H1 (cell line): ENCODE data around the gene SUPT20HL1. TPM values are rescaled to one million over a fixed set of nuclear protein-coding genes. Genes with fewer than 3 reads are reported as not detected.
"Not testable (repeated sequence)": the region's sequence is repeated elsewhere in the genome, so short reads cannot be mapped to it uniquely, and the experiment has no call there.

Experiments used
- CTCF ChIA-PET: fragments of 300-600 bp; sonication (Branson Sonifier 250); formaldehyde crosslinking; loops from one replicate; lab custom pipeline; 2021; ENCODE audit not compliant: partially characterized antibody; lab: Charles Lee
- POLR2A ChIA-PET: fragments of 300-600 bp; sonication (Branson Sonifier 250); formaldehyde crosslinking; loops from one replicate; lab custom pipeline; 2021; ENCODE audit warnings: inconsistent platforms; ENCODE audit not compliant: partially characterized antibody; lab: Charles Lee
- DNase-seq, 2 experiments: peaks; one replicate each; pipeline versions ENCODE4 v3.0.0 to v3.0.0-alpha.2; 2010 to 2022; ENCODE audit warnings: low spot score in 2 of 2, low read depth in 1 of 2, mixed read lengths in 1 of 2
- FAIRE-seq: peaks from 2 replicates; lab custom pipeline; 2011; peaks lifted over from hg19 to GRCh38; lab: Jason Lieb, UNC
- H2AFZ ChIP-seq: 2 replicates; pipeline ENCODE4 v1.8.1; 2012; ENCODE audit warnings: low read length, inconsistent platforms
- H2AK5ac ChIP-seq: 2 replicates; pipeline ENCODE4 v1.6.1; 2013; ENCODE audit warnings: low read depth, low read length
- H2BK120ac ChIP-seq: replicated peaks from 2 replicates; pipeline ENCODE3; 2013; ENCODE audit warnings: low read depth, low read length, inconsistent platforms
- H2BK12ac ChIP-seq: 2 replicates; pipeline ENCODE4 v1.6.1; 2013; ENCODE audit warnings: low read depth, low read length
- H2BK15ac ChIP-seq: 2 replicates; pipeline ENCODE4 v1.6.1; 2013; ENCODE audit warnings: low read length
- H2BK20ac ChIP-seq: 2 replicates; pipeline ENCODE4 v1.6.1; 2013; ENCODE audit warnings: low read length
- H2BK5ac ChIP-seq: 2 replicates; pipeline ENCODE4 v1.6.1; 2013; ENCODE audit warnings: low read depth, low read length
- H3K14ac ChIP-seq: 2 replicates; pipeline ENCODE4 v1.6.1; 2013; ENCODE audit warnings: inconsistent platforms; ENCODE audit not compliant: insufficient read length
- H3K18ac ChIP-seq: 2 replicates; pipeline ENCODE4 v1.6.1; 2013; ENCODE audit warnings: low read length; ENCODE audit errors: extremely low read depth
- H3K23ac ChIP-seq: 2 replicates; pipeline ENCODE4 v1.6.1; 2013; ENCODE audit warnings: inconsistent platforms; ENCODE audit not compliant: insufficient read length
- H3K23me2 ChIP-seq: 2 replicates; pipeline ENCODE4 v1.6.1; 2013; ENCODE audit warnings: low read depth, low read length
- H3K27ac ChIP-seq: 2 replicates; pipeline ENCODE4 v1.6.1; 2011; ENCODE audit warnings: low read depth, low read length, inconsistent platforms
- H3K27me3 ChIP-seq, 4 experiments: replicated peaks in 1 of 4; 1 replicate in 1 of 4; 2 replicates in 3 of 4; pipeline versions ENCODE4 v1.6.1 to v1.8.1; 2011 to 2013; ENCODE audit warnings: low read length in 3 of 4, mild to moderate bottlenecking in 3 of 4, inconsistent platforms in 2 of 4, mixed read lengths in 2 of 4, moderate library complexity in 1 of 4; ENCODE audit not compliant: control insufficient read depth in 3 of 4, insufficient read depth in 3 of 4; ENCODE audit errors: extremely low read depth in 1 of 4
- H3K36me3 ChIP-seq, 4 experiments: 2 replicates each; pipeline versions ENCODE4 v1.6.1 to v1.8.1; 2011 to 2013; ENCODE audit warnings: mild to moderate bottlenecking in 4 of 4, low read length in 3 of 4, moderate library complexity in 2 of 4, control low read depth in 1 of 4, inconsistent platforms in 1 of 4; ENCODE audit not compliant: insufficient read depth in 4 of 4, control insufficient read depth in 2 of 4
- H3K4ac ChIP-seq: replicated peaks from 2 replicates; pipeline ENCODE3; 2013; ENCODE audit warnings: low read length, low read depth, mixed read lengths, inconsistent platforms; ENCODE audit not compliant: insufficient read length
- H3K4me1 ChIP-seq, 4 experiments: replicated peaks in 1 of 4; 1 replicate in 1 of 4; 2 replicates in 3 of 4; pipeline versions ENCODE4 v1.6.1 to v1.8.1; 2011 to 2013; ENCODE audit warnings: low read length in 3 of 4, inconsistent platforms in 2 of 4, mixed read lengths in 1 of 4; ENCODE audit not compliant: insufficient read depth in 4 of 4, control insufficient read depth in 3 of 4
- H3K4me2 ChIP-seq, 2 experiments: 2 replicates each; pipeline versions ENCODE4 v1.6.1 to v1.8.1; 2011 to 2013; ENCODE audit warnings: low read depth in 2 of 2, low read length in 2 of 2, control low read depth in 1 of 2, inconsistent platforms in 1 of 2, mild to moderate bottlenecking in 1 of 2; ENCODE audit not compliant: insufficient read depth in 1 of 2
- H3K4me3 ChIP-seq, 4 experiments: fragments of 200-600, 300-600 bp in 1 of 4; sonication (generic), shearing (Covaris generic), sonication (Bioruptor Twin) in 1 of 4; 2 replicates each; pipeline versions ENCODE4 v1.5.1 to v1.8.1; 2011 to 2016; ENCODE audit warnings: low read length in 4 of 4, low read depth in 3 of 4, control low read depth in 2 of 4, inconsistent platforms in 2 of 4, mild to moderate bottlenecking in 2 of 4, mixed read lengths in 1 of 4, moderate library complexity in 1 of 4; ENCODE audit not compliant: insufficient read depth in 2 of 4; ENCODE audit errors: extremely low read depth in 1 of 4
- H3K56ac ChIP-seq: replicated peaks from 2 replicates; pipeline ENCODE3; 2013; ENCODE audit warnings: low read depth, mild to moderate bottlenecking, mixed read lengths, low read length, inconsistent platforms; ENCODE audit not compliant: insufficient read length
- H3K79me1 ChIP-seq: 2 replicates; pipeline ENCODE4 v1.6.1; 2013; ENCODE audit warnings: low read depth, low read length, control low read depth
- H3K79me2 ChIP-seq, 2 experiments: 2 replicates each; pipeline versions ENCODE4 v1.6.1 to v1.8.1; 2012 to 2013; ENCODE audit warnings: low read length in 2 of 2, mild to moderate bottlenecking in 2 of 2, inconsistent platforms in 1 of 2; ENCODE audit not compliant: insufficient read depth in 2 of 2, control insufficient read depth in 1 of 2
- H3K9ac ChIP-seq, 4 experiments: replicated peaks in 1 of 4; 1 replicate in 1 of 4; 2 replicates in 3 of 4; pipeline versions ENCODE4 v1.6.1 to v1.8.1; 2011 to 2013; ENCODE audit warnings: low read depth in 3 of 4, low read length in 3 of 4, control low read depth in 2 of 4, mild to moderate bottlenecking in 2 of 4, moderate library complexity in 2 of 4, inconsistent platforms in 1 of 4; ENCODE audit errors: extremely low read depth in 1 of 4
- H3K9me3 ChIP-seq, 2 experiments: 2 replicates each; pipeline versions ENCODE4 v1.6.1 to v1.8.1; 2012 to 2013; ENCODE audit warnings: mild to moderate bottlenecking in 2 of 2, moderate library complexity in 2 of 2, control low read depth in 1 of 2, inconsistent platforms in 1 of 2, low read depth in 1 of 2, low read length in 1 of 2, mixed read lengths in 1 of 2; ENCODE audit not compliant: insufficient read depth in 2 of 2
- H4K20me1 ChIP-seq, 2 experiments: replicated peaks in 1 of 2; 2 replicates each; pipeline versions ENCODE3 to v1.8.1; 2011 to 2013; ENCODE audit warnings: inconsistent platforms in 2 of 2, low read length in 2 of 2, mild to moderate bottlenecking in 1 of 2; ENCODE audit not compliant: insufficient read depth in 2 of 2, control insufficient read depth in 1 of 2
- H4K5ac ChIP-seq: 2 replicates; pipeline ENCODE4 v1.6.1; 2013; ENCODE audit warnings: low read length, low read depth, mixed read lengths, inconsistent platforms; ENCODE audit not compliant: insufficient read length
- H4K8ac ChIP-seq: 2 replicates; pipeline ENCODE4 v1.8.0; 2013; ENCODE audit warnings: mild to moderate bottlenecking, moderate library complexity, low read length, inconsistent platforms; ENCODE audit not compliant: insufficient read depth; ENCODE audit errors: extremely low read depth
- H4K91ac ChIP-seq: replicated peaks from 2 replicates; pipeline ENCODE3; 2013; ENCODE audit warnings: low read length, mixed read lengths, inconsistent platforms; ENCODE audit not compliant: insufficient read length
- WGBS, 2 experiments: shearing (Covaris generic) in 1 of 2; methylation state at CpG; one replicate each; pipeline versions ENCODE4 v1.1.6 to v1.1.7; 2013 to 2015; ENCODE audit warnings: low lambda C conversion rate in 2 of 2, mixed read lengths in 2 of 2, inconsistent platforms in 1 of 2, low coverage in 1 of 2, missing lambda C conversion rate in 1 of 2; ENCODE audit not compliant: insufficient replicate concordance in 2 of 2, insufficient coverage in 1 of 2, insufficient read length in 1 of 2; ENCODE audit errors: extremely low coverage in 1 of 2, missing lambda C conversion rate in 1 of 2; 5-methylcytosine and 5-hydroxymethylcytosine counted together
- polyA plus RNA-seq, 7 experiments: library from polyadenylated mRNA; depleted of rRNA in 3 of 7; stranded (reverse) in 5 of 7; unstranded in 2 of 7; fragments of >200 nt in 5 of 7; fragments of 200-250 nt in 2 of 7; gene quantifications; 1 replicate in 5 of 7; 2 replicates in 1 of 7; 4 replicates in 1 of 7; pipeline versions ENCODE4 v1.2.1 to v1.2.3, GENCODE V29; 2011 to 2013; ENCODE audit warnings: missing spikeins in 2 of 7, mixed read lengths in 2 of 7
- total RNA-seq: library from RNA; stranded (reverse); fragmentation: NEBNext Ultra II Directional; extraction: Animal tissue kit (Norgen Biotek cat#: 25700); gene quantifications from 2 replicates; pipeline ENCODE4 v1.2.1, GENCODE V29; 2021

SUPT20HL1 gene
- total and polyA plus RNA-seq, 2 of the 8 experiments (the other 6 are each of a cell fraction or from before 2014, with no cell fraction given): not detected

GRCh38 chrX:24312249-24312607 lies 48.2 kb upstream of the SUPT20HL1 start:
- not testable (repeated sequence) for H3K18ac ChIP-seq, H3K27ac ChIP-seq, H3K36me3 ChIP-seq, H3K9me3 ChIP-seq, H4K5ac ChIP-seq, H3K79me2 ChIP-seq, H3K79me1 ChIP-seq, H4K91ac ChIP-seq, H2AFZ ChIP-seq, H3K4me2 ChIP-seq, H2BK20ac ChIP-seq, FAIRE-seq, H3K4me3 ChIP-seq, DNase-seq, H2BK5ac ChIP-seq, H4K8ac ChIP-seq, H3K23me2 ChIP-seq, H2BK120ac ChIP-seq, H3K9ac ChIP-seq, H3K56ac ChIP-seq, H2AK5ac ChIP-seq, H4K20me1 ChIP-seq, H3K4ac ChIP-seq, H2BK12ac ChIP-seq, H3K4me1 ChIP-seq, H3K23ac ChIP-seq, H3K27me3 ChIP-seq, H2BK15ac ChIP-seq, H3K14ac ChIP-seq
- POLR2A ChIA-PET: interaction anchor here (1.4 kb wide), 1 partner anchor 11 kb away, joined by 4 read pairs; no protein-coding TSS in a partner anchor
- CTCF ChIA-PET: interaction anchor here (1.4 kb wide), 1 partner anchor 52 kb away, joined by 3 read pairs; no protein-coding TSS in a partner anchor
- WGBS, 2 experiments: 100% methylated on average over 5 of the region's 6 CpGs; no CpG with 5 or more reads in 1 of the 2 experiments
